ENCODE results near the gene CIART.
"Not testable (repeated sequence)": the region's sequence is repeated elsewhere in the genome, so short reads cannot be mapped to it uniquely, and the experiment has no call there.

The CIART gene

GRCh38 chr1:150311762-150312161 lies 29.4 kb downstream of the CIART start:
- no peak for DNase-seq

GRCh38 chr1:150314691-150315090 lies 32.3 kb downstream of the CIART start:
- not testable (repeated sequence) for DNase-seq

- no peak for DNase-seq
Measured at GRCh38 chr1:150320667-150320978, 38.3 kb downstream of the CIART start.

- DNase-seq, result no peak
Measured at GRCh38 chr1:150321826-150322166, 39.4 kb downstream of the CIART start.

- no peak for DNase-seq
Measured at GRCh38 chr1:150322310-150322709, 40.0 kb downstream of the CIART start.

GRCh38 chr1:150332651-150333290 lies 50.4 kb downstream of the CIART start:
- DNase-seq, result no peak
